K562 (cell line): ENCODE results near the gene FOS. TPM values are rescaled to one million over a fixed set of nuclear protein-coding genes. Genes with fewer than 3 reads are reported as not detected.
A peak's percentile ranks its signal among the peaks of the same experiment; 100 is the strongest.

Source experiments
- BCOR ChIP-seq: fragments of 450-650 bp; IDR thresholded peaks from 2 replicates; pipeline ENCODE4 v1.6.1; 2016
- ESRRA ChIP-seq: fragments of 450-650 bp; IDR thresholded peaks from 2 replicates; pipeline ENCODE4 v1.6.1; 2014; ENCODE audit warnings: low read depth, mild to moderate bottlenecking, moderate library complexity, borderline replicate concordance
- GMEB1 ChIP-seq: fragments of 250-450 bp; sonication (Bioruptor Pico); IDR thresholded peaks from 2 replicates; pipeline ENCODE4 v1.4.0; 2020; ENCODE audit warnings: mild to moderate bottlenecking
- KDM4B ChIP-seq, 2 experiments: fragments of 450-650 bp in 1 of 2; sonication (generic) in 1 of 2; IDR thresholded peaks; 2 replicates each; pipeline ENCODE4 v1.6.1; 2016 to 2017; ENCODE audit warnings: borderline replicate concordance in 2 of 2, antibody characterized with exemption in 1 of 2, low read depth in 1 of 2, mild to moderate bottlenecking in 1 of 2
- LCOR ChIP-seq: sonication (generic); formaldehyde crosslinking; IDR thresholded peaks from 2 replicates; pipeline ENCODE4 v1.8.0; 2022; ENCODE audit warnings: mild to moderate bottlenecking, missing genetic modification reagents
- LEF1 ChIP-seq: fragments of 450-650 bp; IDR thresholded peaks from 2 replicates; pipeline ENCODE4 v1.6.1; 2016; ENCODE audit warnings: mild to moderate bottlenecking
- MAFF ChIP-seq: IDR thresholded peaks from 2 replicates; pipeline ENCODE4 v1.6.1; 2012; ENCODE audit warnings: low read length, improper control_type of control experiment
- REST ChIP-seq, 2 experiments: fragments of 450-650 bp; formaldehyde crosslinking in 1 of 2; IDR thresholded peaks; 2 replicates each; pipeline versions ENCODE4 v1.4.0 to v1.6.1; 2014 to 2020; ENCODE audit warnings: mild to moderate bottlenecking in 2 of 2, borderline replicate concordance in 1 of 2, low read depth in 1 of 2
- SNIP1 ChIP-seq: fragments of 450-650 bp; IDR thresholded peaks from 2 replicates; pipeline ENCODE4 v1.7.1; 2017; ENCODE audit warnings: low read depth, mild to moderate bottlenecking
- SRSF3 ChIP-seq: fragments of 200-400 bp; formaldehyde crosslinking; IDR thresholded peaks from 2 replicates; pipeline ENCODE4 v1.6.1; 2016; ENCODE audit warnings: mild to moderate bottlenecking, low read length, moderate library complexity; ENCODE audit not compliant: insufficient read depth
- TCF7 ChIP-seq: sonication (generic); IDR thresholded peaks from 2 replicates; pipeline ENCODE4 v1.6.1; 2016; ENCODE audit warnings: antibody characterized with exemption, borderline replicate concordance
- TEAD1 ChIP-seq, 2 experiments: fragments of 450-650 bp in 1 of 2; sonication (generic) in 1 of 2; formaldehyde crosslinking; IDR thresholded peaks; 2 replicates each; pipeline versions ENCODE4 v1.4.0 to v1.8.0; 2020 to 2022; ENCODE audit warnings: mild to moderate bottlenecking in 2 of 2, missing genetic modification reagents in 1 of 2
- USF1 ChIP-seq: sonication (generic); formaldehyde crosslinking; IDR thresholded peaks from 2 replicates; pipeline ENCODE4 v1.9.0; 2022; ENCODE audit warnings: mild to moderate bottlenecking, missing genetic modification reagents
- ZNF511 ChIP-seq: sonication (generic); formaldehyde crosslinking; IDR thresholded peaks from 2 replicates; pipeline ENCODE4 v1.8.0; 2022; ENCODE audit warnings: mild to moderate bottlenecking, missing genetic modification reagents
- ZNF583 ChIP-seq: fragments of 250-450 bp; sonication (Bioruptor Pico); IDR thresholded peaks from 2 replicates; pipeline ENCODE4 v1.4.0; 2020
- ZNF699 ChIP-seq: fragments of 250-450 bp; sonication (Bioruptor Pico); IDR thresholded peaks from 2 replicates; pipeline ENCODE4 v1.8.0; 2021; ENCODE audit warnings: mild to moderate bottlenecking, moderate library complexity; ENCODE audit not compliant: insufficient replicate concordance
- polyA plus RNA-seq, 8 experiments: library from polyadenylated mRNA; depleted of rRNA in 4 of 8; stranded (reverse) in 5 of 8; unstranded in 3 of 8; fragments of >200 nt; fragmentation: Nextera tagmentation in 2 of 8; fragmentation: Illumina TruSeq in 1 of 8; extraction: Ambion mirVana in 2 of 8; extraction: Trizol in 1 of 8; gene quantifications; 2 replicates each; pipeline versions ENCODE4 v1.2.1 to v1.2.3, GENCODE V29; 2011 to 2014; ENCODE audit warnings: inconsistent platforms in 1 of 8, missing spikeins in 1 of 8
- total RNA-seq, 7 experiments: library from RNA; depleted of rRNA in 6 of 7; stranded (reverse); fragments of >200 nt in 6 of 7; fragmentation: Illumina TruSeq in 2 of 7; extraction: Trizol in 2 of 7; gene quantifications; 2 replicates each; pipeline versions ENCODE4 v1.2.1 to v1.2.3, GENCODE V29; 2011 to 2021; ENCODE audit warnings: low replicate concordance in 1 of 7

Gene FOS
- total and polyA plus RNA-seq, 9 of the 15 experiments (the other 6 are each of a cell fraction or from before 2014, with no cell fraction given) = 0.54 to 13.8 (median 8.9) TPM

GRCh38 chr14:75277008-75277814, 1.4 kb upstream of the FOS start (continued):
- TF ChIP-seq ZNF699 (CRISPR knock-in tag) = no peak
- TF ChIP-seq MAFF = no peak
- TF ChIP-seq ZNF583 (CRISPR knock-in tag) = no peak
- TF ChIP-seq ESRRA = peak; percentile 24; the same call in 1 of the 2 replicates
- TF ChIP-seq SRSF3 = no peak
- no peak; the same call in 1 of the 2 replicates for TF ChIP-seq USF1 (CRISPR knock-in tag)
- no peak for TF ChIP-seq KDM4B (IDR thresholded peaks at IDR 0.05; ENCODE audit: borderline replicate concordance in 2 of 2, low read depth in 1 of 2)
- no peak for TF ChIP-seq SNIP1
- no peak for TF ChIP-seq TEAD1 (CRISPR knock-in tag; IDR thresholded peaks at IDR 0.05)
- TF ChIP-seq TCF7 = no peak
- TF ChIP-seq BCOR = no peak
- TF ChIP-seq REST (IDR thresholded peaks at IDR 0.05; ENCODE audit: borderline replicate concordance) = peak; percentile 36
- no peak for TF ChIP-seq REST (CRISPR knock-in tag; IDR thresholded peaks at IDR 0.05; ENCODE audit: low read depth)
- no peak for TF ChIP-seq GMEB1 (CRISPR knock-in tag)
- TF ChIP-seq ZNF511 (CRISPR knock-in tag) = 0 out of 2 replicates have a peak, but pooled peaks have one; percentile 18
- no peak for TF ChIP-seq LEF1
- 0 out of 2 replicates have a peak, but pooled peaks have one; percentile 26 for TF ChIP-seq LCOR (CRISPR knock-in tag)
